Measurements from ENCODE around the gene DLGAP1.
A peak's percentile ranks its signal among the peaks of the same experiment; 100 is the strongest.

The DLGAP1 gene

GRCh38 chr18:4074647-4075046 lies 380.5 kb downstream of the DLGAP1 start:
- H3K9me3 ChIP-seq (ENCODE audit: low read length), result no peaks in the 10 kb centered on the region
- no peak overlapping the region for H3K4me3 ChIP-seq (ENCODE audit: low read depth, low read length, poor library complexity, severe bottlenecking)
- H3K36me3 ChIP-seq (ENCODE audit: insufficient read depth, low read length), result no peaks in the 10 kb centered on the region
- no peaks in the 10 kb centered on the region for H3K27me3 ChIP-seq (ENCODE audit: insufficient read depth, low read length)
- H3K9ac ChIP-seq (ENCODE audit: low read length), result no peak overlapping the region
- no peaks in the 10 kb centered on the region for H3K79me2 ChIP-seq (ENCODE audit: insufficient read depth, low read length)
- H4K20me1 ChIP-seq (ENCODE audit: insufficient read depth, low read length), result no peaks in the 10 kb centered on the region
- no peaks in the 10 kb centered on the region for H3F3A ChIP-seq (ENCODE audit: insufficient read depth, low read length)
- H3K27ac ChIP-seq (ENCODE audit: low read depth, low read length, poor library complexity, severe bottlenecking), result no peak overlapping the region
- H2AFZ ChIP-seq (ENCODE audit: low read length), result no peak overlapping the region
- no peak overlapping the region for H3K4me2 ChIP-seq (ENCODE audit: low read length)
- no peaks in the 10 kb centered on the region for H3K4me1 ChIP-seq (ENCODE audit: insufficient read depth, low read length, severe bottlenecking)
- no peaks in the 10 kb centered on the region for H3K9me2 ChIP-seq (ENCODE audit: low read depth, low read length)
- TF ChIP-seq, protein P1, sequence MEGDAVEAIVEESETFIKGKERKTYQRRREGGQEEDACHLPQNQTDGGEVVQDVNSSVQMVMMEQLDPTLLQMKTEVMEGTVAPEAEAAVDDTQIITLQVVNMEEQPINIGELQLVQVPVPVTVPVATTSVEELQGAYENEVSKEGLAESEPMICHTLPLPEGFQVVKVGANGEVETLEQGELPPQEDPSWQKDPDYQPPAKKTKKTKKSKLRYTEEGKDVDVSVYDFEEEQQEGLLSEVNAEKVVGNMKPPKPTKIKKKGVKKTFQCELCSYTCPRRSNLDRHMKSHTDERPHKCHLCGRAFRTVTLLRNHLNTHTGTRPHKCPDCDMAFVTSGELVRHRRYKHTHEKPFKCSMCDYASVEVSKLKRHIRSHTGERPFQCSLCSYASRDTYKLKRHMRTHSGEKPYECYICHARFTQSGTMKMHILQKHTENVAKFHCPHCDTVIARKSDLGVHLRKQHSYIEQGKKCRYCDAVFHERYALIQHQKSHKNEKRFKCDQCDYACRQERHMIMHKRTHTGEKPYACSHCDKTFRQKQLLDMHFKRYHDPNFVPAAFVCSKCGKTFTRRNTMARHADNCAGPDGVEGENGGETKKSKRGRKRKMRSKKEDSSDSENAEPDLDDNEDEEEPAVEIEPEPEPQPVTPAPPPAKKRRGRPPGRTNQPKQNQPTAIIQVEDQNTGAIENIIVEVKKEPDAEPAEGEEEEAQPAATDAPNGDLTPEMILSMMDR (IDR thresholded peaks at IDR 0.05; ENCODE audit: low read length), result no peak
- no peak for TF ChIP-seq EZH2 (IDR thresholded peaks at IDR 0.05; ENCODE audit: borderline replicate concordance, low read length)

GRCh38 chr18:4069183-4069582 lies 385.9 kb downstream of the DLGAP1 start:
- H3K4me1 ChIP-seq (ENCODE audit: insufficient read depth, low read length, severe bottlenecking), result no peaks in the 10 kb centered on the region
- no peak overlapping the region for H3K4me2 ChIP-seq (ENCODE audit: low read length)
- H3F3A ChIP-seq (ENCODE audit: insufficient read depth, low read length), result no peaks in the 10 kb centered on the region
- H3K36me3 ChIP-seq (ENCODE audit: insufficient read depth, low read length), result no peaks in the 10 kb centered on the region
- no peak overlapping the region for H2AFZ ChIP-seq (ENCODE audit: low read length)
- no peak overlapping the region for H3K27ac ChIP-seq (ENCODE audit: low read depth, low read length, poor library complexity, severe bottlenecking)
- no peak overlapping the region for H3K9ac ChIP-seq (ENCODE audit: low read length)
- no peak overlapping the region for H3K4me3 ChIP-seq (ENCODE audit: low read depth, low read length, poor library complexity, severe bottlenecking)
- no peaks in the 10 kb centered on the region for H3K9me3 ChIP-seq (ENCODE audit: low read length)
- no peaks in the 10 kb centered on the region for H4K20me1 ChIP-seq (ENCODE audit: insufficient read depth, low read length)
- H3K27me3 ChIP-seq (ENCODE audit: insufficient read depth, low read length), result no peaks in the 10 kb centered on the region
- no peaks in the 10 kb centered on the region for H3K9me2 ChIP-seq (ENCODE audit: low read depth, low read length)
- TF ChIP-seq, protein P1 (IDR thresholded peaks at IDR 0.05; ENCODE audit: low read length), result no peak
- TF ChIP-seq EZH2 (IDR thresholded peaks at IDR 0.05; ENCODE audit: borderline replicate concordance, low read length), result no peak
- no peaks in the 10 kb centered on the region for H3K79me2 ChIP-seq (ENCODE audit: insufficient read depth, low read length)

DNA sequence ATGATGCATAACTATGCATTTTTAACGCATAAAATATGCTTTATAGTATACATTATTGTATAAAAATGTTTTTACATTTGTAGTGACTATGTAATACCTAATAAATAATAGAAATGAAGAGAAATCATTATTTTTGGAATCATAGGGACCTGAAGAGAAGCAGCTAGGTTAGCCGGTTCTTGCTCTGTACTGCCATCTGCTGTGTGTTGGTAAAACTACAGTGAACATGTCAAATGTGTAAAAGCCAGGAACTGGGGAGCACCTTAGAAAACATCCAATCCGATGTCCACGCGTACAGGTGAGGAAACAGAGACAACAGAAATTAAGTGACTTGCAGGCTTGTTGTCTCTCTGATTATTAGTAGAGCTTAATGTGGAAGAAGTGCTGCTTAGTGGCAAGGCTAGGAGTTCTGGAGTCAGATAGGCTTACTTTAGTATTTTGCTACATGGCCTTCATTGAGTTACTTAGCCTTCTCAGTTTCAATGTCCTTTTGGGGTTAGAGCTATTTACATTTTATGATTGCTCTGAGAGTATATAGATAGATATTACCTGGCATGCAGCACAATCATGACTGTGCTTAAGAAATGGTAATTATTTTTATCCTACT lies 386.5 kb downstream of the DLGAP1 start:
- no peaks in the 10 kb centered on the region for H3K36me3 ChIP-seq (ENCODE audit: insufficient read depth, low read length)
- H3K4me1 ChIP-seq (ENCODE audit: insufficient read depth, low read length, severe bottlenecking), result no peaks in the 10 kb centered on the region
- no peaks in the 10 kb centered on the region for H3K79me2 ChIP-seq (ENCODE audit: insufficient read depth, low read length)
- H3K27ac ChIP-seq (ENCODE audit: low read depth, low read length, poor library complexity, severe bottlenecking), result no peak overlapping the region
- H3K27me3 ChIP-seq (ENCODE audit: insufficient read depth, low read length), result no peaks in the 10 kb centered on the region
- H3K4me3 ChIP-seq (ENCODE audit: low read depth, low read length, poor library complexity, severe bottlenecking), result no peak overlapping the region
- no peak for TF ChIP-seq EZH2 (IDR thresholded peaks at IDR 0.05; ENCODE audit: borderline replicate concordance, low read length)
- TF ChIP-seq, protein P1 (IDR thresholded peaks at IDR 0.05; ENCODE audit: low read length), result peak; percentile 55
- H4K20me1 ChIP-seq (ENCODE audit: insufficient read depth, low read length), result no peaks in the 10 kb centered on the region
- no peaks in the 10 kb centered on the region for H3K9me2 ChIP-seq (ENCODE audit: low read depth, low read length)
- no peak overlapping the region for H2AFZ ChIP-seq (ENCODE audit: low read length)
- no peaks in the 10 kb centered on the region for H3F3A ChIP-seq (ENCODE audit: insufficient read depth, low read length)
- no peaks in the 10 kb centered on the region for H3K9me3 ChIP-seq (ENCODE audit: low read length)
- no peak overlapping the region for H3K9ac ChIP-seq (ENCODE audit: low read length)
- no peak overlapping the region for H3K4me2 ChIP-seq (ENCODE audit: low read length)

Data from OCI-LY1 (cell line).